SU-DHL-6 (cell line): ENCODE data around the gene KIAA1958.

Experiments used
- H2AFZ ChIP-seq: fragments of 200-600 bp; sonication (generic); 2 replicates; pipeline ENCODE4 v1.6.1; 2014; ENCODE audit warnings: low read depth, mild to moderate bottlenecking, moderate library complexity, mixed read lengths, antibody characterized with exemption, low read length; ENCODE audit not compliant: severe bottlenecking
- H3F3A ChIP-seq: fragments of 200-600 bp; shearing (Covaris generic); 2 replicates; pipeline ENCODE4 v1.6.0; 2016; ENCODE audit warnings: antibody characterized with exemption, mild to moderate bottlenecking; ENCODE audit not compliant: insufficient read depth
- H3K27ac ChIP-seq: fragments of 200-600 bp; sonication (generic); 2 replicates; pipeline ENCODE4 v1.5.1; 2016; ENCODE audit warnings: low read depth, mild to moderate bottlenecking, low read length, moderate library complexity, mixed read lengths
- H3K27me3 ChIP-seq: fragments of 200-600 bp; sonication (generic), shearing (Covaris generic); 2 replicates; pipeline ENCODE4 v1.6.0; 2014; ENCODE audit warnings: mild to moderate bottlenecking, low read length
- H3K36me3 ChIP-seq: fragments of 200-600 bp; sonication (generic); 2 replicates; pipeline ENCODE4 v1.6.1; 2014; ENCODE audit warnings: mild to moderate bottlenecking, low read length, mixed read lengths
- H3K4me2 ChIP-seq: fragments of 300-600, 200-600 bp; shearing (Covaris generic), sonication (generic); 2 replicates; pipeline ENCODE4 v1.6.0; 2014; ENCODE audit warnings: low read length, low read depth, mild to moderate bottlenecking; ENCODE audit not compliant: poor library complexity, severe bottlenecking
- H3K4me3 ChIP-seq: fragments of 200-600 bp; sonication (generic); 2 replicates; pipeline ENCODE4 v1.5.1; 2014; ENCODE audit warnings: antibody characterized with exemption, low read length, mild to moderate bottlenecking, mixed read lengths; ENCODE audit not compliant: insufficient read depth, poor library complexity, severe bottlenecking
- H3K79me2 ChIP-seq: fragments of 200-600 bp; sonication (generic); 2 replicates; pipeline ENCODE4 v1.6.1; 2014; ENCODE audit warnings: mild to moderate bottlenecking, low read length, moderate library complexity; ENCODE audit not compliant: insufficient read depth
- H3K9ac ChIP-seq: fragments of 200-600 bp; sonication (generic); 2 replicates; pipeline ENCODE4 v1.7.0; 2014; ENCODE audit warnings: mild to moderate bottlenecking, low read length
- H3K9me2 ChIP-seq: fragments of 200-600 bp; sonication (generic); replicated peaks from 2 replicates; pipeline ENCODE4 v1.6.1; 2014; ENCODE audit warnings: low read length; ENCODE audit not compliant: insufficient read depth
- H3K9me3 ChIP-seq: fragments of 200-600 bp; sonication (generic); 2 replicates; pipeline ENCODE4 v1.6.1; 2014; ENCODE audit warnings: low read length, mixed read lengths; ENCODE audit not compliant: insufficient read depth
- H4K20me1 ChIP-seq: fragments of 200-600 bp; sonication (generic); 2 replicates; pipeline ENCODE4 v1.6.1; 2014; ENCODE audit warnings: low read depth, mild to moderate bottlenecking, antibody characterized with exemption, low read length, moderate library complexity, mixed read lengths
- CTCF ChIP-seq: fragments of 200-600 bp; sonication (generic); IDR thresholded peaks from one replicate; pipeline ENCODE4 v1.5.1; 2017; ENCODE audit warnings: antibody characterized with exemption, mild to moderate bottlenecking, low read length, moderate library complexity; ENCODE audit not compliant: insufficient read depth, poor library complexity, severe bottlenecking
- EZH2phosphoT487 ChIP-seq: fragments of 200-600 bp; sonication (generic), shearing (Covaris generic); conservative IDR thresholded peaks from 2 replicates; pipeline ENCODE4 v1.6.1; 2018; ENCODE audit warnings: mild to moderate bottlenecking, antibody characterized with exemption, low read length, moderate library complexity, mixed read lengths

KIAA1958 gene

GRCh38 chr9:112555844-112556482, 69.3 kb downstream of the KIAA1958 start:
- H3K79me2 ChIP-seq, result peaks cover 23% of the 10 kb centered on the region; the same call in 1 of the 2 replicates
- no peak overlapping the region for H3K27ac ChIP-seq
- H2AFZ ChIP-seq, result no peak overlapping the region
- H3K9ac ChIP-seq, result no peak overlapping the region
- TF ChIP-seq CTCF (no peak), EZH2phosphoT487 (no peak)
- H3K4me3 ChIP-seq, result no peak overlapping the region
- no peak overlapping the region for H3K4me2 ChIP-seq
- H4K20me1 ChIP-seq, result peaks cover 5% of the 10 kb centered on the region; the same call in 1 of the 2 replicates
- no peaks in the 10 kb centered on the region for H3K9me3 ChIP-seq
- H3K9me2 ChIP-seq, result no peaks in the 10 kb centered on the region
- H3K36me3 ChIP-seq, result no peaks in the 10 kb centered on the region
- no peaks in the 10 kb centered on the region for H3K27me3 ChIP-seq
- H3F3A ChIP-seq, result no peaks in the 10 kb centered on the region

- Histone ChIP-seq H2AFZ (no peak overlapping the region), H3K9ac (no peak overlapping the region), H3K4me3 (no peak overlapping the region), H4K20me1 (no peaks in the 10 kb centered on the region), H3K27ac (no peak overlapping the region), H3K79me2 (peaks cover 19% of the 10 kb centered on the region; the same call in 1 of the 2 replicates), H3K9me3 (no peaks in the 10 kb centered on the region), H3K36me3 (no peaks in the 10 kb centered on the region), H3K4me2 (no peak overlapping the region), H3K27me3 (no peaks in the 10 kb centered on the region), H3F3A (no peaks in the 10 kb centered on the region), H3K9me2 (no peaks in the 10 kb centered on the region)
- TF ChIP-seq CTCF (no peak), EZH2phosphoT487 (no peak)
Observed at GRCh38 chr9:112556497-112557442, 70.1 kb downstream of the KIAA1958 start.

- no peak overlapping the region for H3K4me2 ChIP-seq
- H3K36me3 ChIP-seq, result no peaks in the 10 kb centered on the region
- H2AFZ ChIP-seq, result no peak overlapping the region
- H3K9me2 ChIP-seq, result no peaks in the 10 kb centered on the region
- H3K4me3 ChIP-seq, result no peak overlapping the region
- TF ChIP-seq EZH2phosphoT487, result no peak
- TF ChIP-seq CTCF, result no peak
- no peak overlapping the region for H3K9ac ChIP-seq
- H4K20me1 ChIP-seq, result peaks cover under 1% of the 10 kb centered on the region
- peaks cover 22% of the 10 kb centered on the region; the same call in 1 of the 2 replicates for H3K79me2 ChIP-seq
- no peak overlapping the region for H3K27ac ChIP-seq
- H3K9me3 ChIP-seq, result no peaks in the 10 kb centered on the region
- H3F3A ChIP-seq, result no peaks in the 10 kb centered on the region
- no peaks in the 10 kb centered on the region for H3K27me3 ChIP-seq
Observed at GRCh38 chr9:112558476-112558875, 71.8 kb downstream of the KIAA1958 start.
